Left renal cortex interstitium (tissue), 4 donors: ENCODE data around the gene RPTOR. TPM values are rescaled to one million over a fixed set of nuclear protein-coding genes. Genes with fewer than 3 reads are reported as not detected.

ENCODE experiments used
- DNase-seq, 4 donors: peaks; one replicate each; pipeline ENCODE4 v3.0.0-alpha.2; 2013; ENCODE audit warnings: low read depth in 4 of 4, low spot score in 2 of 4, missing footprints in 1 of 4
- polyA plus RNA-seq, 4 donors: library from polyadenylated mRNA; unstranded; fragments of 120-200 nt; gene quantifications; one replicate each; pipeline ENCODE4 v1.2.1, GENCODE V29; 2013; ENCODE audit not compliant: insufficient read length in 4 of 4

RPTOR gene
- polyA plus RNA-seq, 4 donors, result 16.5 to 25.0 (median 19.7) TPM

GRCh38 chr17:80978499-80979497 lies 434.2 kb downstream of the RPTOR start:
- DNase-seq, result no peak

- no peak for DNase-seq
These were observed 435.1 kb downstream of the RPTOR start for GRCh38 chr17:80979547-80980378.

GRCh38 chr17:80980397-80981061 lies 435.9 kb downstream of the RPTOR start:
- DNase-seq, result no peak

- no peak for DNase-seq
These were observed 436.6 kb downstream of the RPTOR start for GRCh38 chr17:80981062-80981902.

- DNase-seq, result no peak
These were observed 437.3 kb downstream of the RPTOR start for GRCh38 chr17:80981929-80982425.

GRCh38 chr17:80982426-80982974 lies 437.9 kb downstream of the RPTOR start:
- DNase-seq, result no peak

GRCh38 chr17:80983545-80983944 lies 438.9 kb downstream of the RPTOR start:
- DNase-seq, result no peak

GRCh38 chr17:80984749-80985148 lies 440.1 kb downstream of the RPTOR start:
- DNase-seq, result no peak

GRCh38 chr17:80986046-80986445 lies 441.4 kb downstream of the RPTOR start:
- DNase-seq, result no peak

- no peak for DNase-seq
These were observed 442.3 kb downstream of the RPTOR start for GRCh38 chr17:80986816-80987475.

- no peak for DNase-seq
These were observed 443.4 kb downstream of the RPTOR start for GRCh38 chr17:80987941-80988461.

GRCh38 chr17:80989586-80989913 lies 444.9 kb downstream of the RPTOR start:
- no peak for DNase-seq

GRCh38 chr17:80990921-80991644 lies 446.4 kb downstream of the RPTOR start:
- DNase-seq, result no peak

GRCh38 chr17:80991645-80992076 lies 447.0 kb downstream of the RPTOR start, which contains the start of gene CHMP6:
Gene CHMP6, plus strand, starts transcription at chr17:80991841. Its CDS starts 78 bp downstream, at chr17:80991919.
- peak in 3 of 4 donors; percentile 53 to 73 (median 62) for DNase-seq

GRCh38 chr17:80992077-80992947 lies 447.7 kb downstream of the RPTOR start:
- DNase-seq, result no peak

GRCh38 chr17:80992948-80993624 lies 448.4 kb downstream of the RPTOR start:
- DNase-seq, result no peak
